Activated CD4-positive, CD25-positive, alpha-beta regulatory T cell treated with anti-CD3 and anti-CD28 coated beads, Interleukin-2, amount 50 U/mL, for 24 hours (primary cell): ENCODE results near the gene GRID2.
"Not testable (repeated sequence)": the region's sequence is repeated elsewhere in the genome, so short reads cannot be mapped to it uniquely, and the experiment has no call there.

Source experiments
- ATAC-seq, 2 donors: fragments of 150-1000 bp; cut with Tn5 transposase; one replicate each; pipeline ENCODE4 v1.10.0; 2021; ENCODE audit warnings: mild to moderate bottlenecking in 1 of 2, moderate library complexity in 1 of 2

The GRID2 gene

DNA sequence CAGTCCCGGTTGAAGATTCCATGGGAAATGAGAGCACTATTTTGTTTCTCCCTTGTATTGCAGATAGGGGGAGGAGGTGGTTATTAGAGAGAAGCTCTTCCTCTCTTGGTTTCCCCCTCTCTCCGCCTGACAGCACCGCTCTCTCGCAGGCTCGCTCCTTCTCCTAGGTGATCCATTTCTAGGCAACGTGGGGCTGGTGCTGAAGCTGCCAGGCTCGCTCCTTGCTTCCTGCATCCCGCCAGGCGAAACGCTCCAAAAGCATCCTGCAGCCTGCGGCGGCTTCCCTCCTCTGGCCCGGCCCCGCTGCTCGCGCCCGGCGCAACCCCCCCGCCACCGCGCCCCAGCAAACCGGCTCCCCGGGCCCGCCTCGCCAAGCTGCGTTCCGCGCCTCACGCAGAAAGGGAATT, at the start of gene GRID2:
GRID2 (plus strand) TSS at position 346 of the 407 bp plus-strand sequence.
- no peak for ATAC-seq

DNA sequence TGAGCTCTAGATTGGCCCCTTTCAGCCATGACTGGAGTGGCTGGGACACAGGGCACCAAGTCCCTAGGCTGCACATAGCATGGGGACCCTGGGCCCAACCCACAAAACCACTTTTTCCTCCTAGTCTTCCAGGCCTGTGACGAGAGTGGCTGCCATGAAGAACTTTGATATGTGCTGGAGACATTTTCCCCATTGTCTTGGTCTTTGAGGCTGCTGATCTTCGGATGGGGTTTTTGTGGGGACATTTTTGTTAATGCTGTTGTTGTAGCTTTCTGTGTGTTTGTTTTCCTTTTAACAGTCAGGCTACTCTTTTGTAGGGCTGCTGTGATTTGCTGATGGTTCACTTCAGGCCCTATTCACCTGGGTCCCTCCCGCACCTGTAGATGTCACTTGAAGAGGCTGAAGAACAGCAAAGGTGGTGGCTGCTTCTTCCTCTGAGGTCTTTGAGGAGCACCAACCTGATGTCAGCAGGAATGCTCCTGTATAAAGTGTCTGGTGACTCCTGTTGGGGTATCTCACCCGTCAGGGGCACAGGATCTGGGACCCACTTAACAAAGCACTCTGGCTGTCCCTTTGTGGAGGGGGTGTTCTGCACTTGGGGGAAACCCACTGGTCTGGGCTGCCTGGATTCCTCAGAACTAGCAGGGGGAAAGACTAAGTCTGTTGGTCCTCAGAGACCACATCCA, 49.6 kb upstream of the GRID2 start:
- no peak for ATAC-seq

DNA sequence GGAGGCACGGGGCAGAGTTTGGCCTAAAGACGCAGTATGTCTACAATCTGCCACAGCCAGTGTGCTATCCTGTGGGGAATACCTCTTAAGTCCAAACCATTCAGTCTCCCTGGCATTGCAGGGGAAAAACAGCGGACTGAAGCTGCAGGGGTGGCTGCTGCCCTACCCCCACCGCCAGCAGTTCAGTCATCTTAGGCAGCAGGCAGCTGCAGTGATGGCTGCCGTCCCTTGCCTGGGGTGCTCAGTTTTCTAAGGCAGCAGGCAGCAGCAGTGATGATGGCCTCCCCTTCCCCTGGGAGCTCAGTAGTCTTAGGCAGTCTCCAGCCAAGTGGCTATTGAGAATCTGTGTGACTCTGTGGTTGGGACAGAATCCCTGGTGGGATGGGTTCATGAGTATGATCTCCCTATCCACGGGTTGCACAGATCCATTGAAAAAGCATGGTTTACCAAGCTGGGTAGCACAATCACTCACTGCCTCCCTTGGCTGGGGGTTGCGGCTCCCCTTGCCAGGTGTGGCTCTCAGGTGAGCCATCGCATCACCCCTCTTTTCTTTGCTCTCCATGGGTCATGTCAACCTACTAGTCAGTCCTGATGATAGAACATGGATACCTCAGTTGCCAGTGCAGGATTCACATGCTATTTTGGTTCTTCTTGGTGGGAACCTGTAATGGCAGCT, 48.9 kb upstream of the GRID2 start:
- no peak for ATAC-seq

- ATAC-seq = no peak
Observed at GRCh38 chr4:92255920-92256244, 47.9 kb upstream of the GRID2 start.

DNA sequence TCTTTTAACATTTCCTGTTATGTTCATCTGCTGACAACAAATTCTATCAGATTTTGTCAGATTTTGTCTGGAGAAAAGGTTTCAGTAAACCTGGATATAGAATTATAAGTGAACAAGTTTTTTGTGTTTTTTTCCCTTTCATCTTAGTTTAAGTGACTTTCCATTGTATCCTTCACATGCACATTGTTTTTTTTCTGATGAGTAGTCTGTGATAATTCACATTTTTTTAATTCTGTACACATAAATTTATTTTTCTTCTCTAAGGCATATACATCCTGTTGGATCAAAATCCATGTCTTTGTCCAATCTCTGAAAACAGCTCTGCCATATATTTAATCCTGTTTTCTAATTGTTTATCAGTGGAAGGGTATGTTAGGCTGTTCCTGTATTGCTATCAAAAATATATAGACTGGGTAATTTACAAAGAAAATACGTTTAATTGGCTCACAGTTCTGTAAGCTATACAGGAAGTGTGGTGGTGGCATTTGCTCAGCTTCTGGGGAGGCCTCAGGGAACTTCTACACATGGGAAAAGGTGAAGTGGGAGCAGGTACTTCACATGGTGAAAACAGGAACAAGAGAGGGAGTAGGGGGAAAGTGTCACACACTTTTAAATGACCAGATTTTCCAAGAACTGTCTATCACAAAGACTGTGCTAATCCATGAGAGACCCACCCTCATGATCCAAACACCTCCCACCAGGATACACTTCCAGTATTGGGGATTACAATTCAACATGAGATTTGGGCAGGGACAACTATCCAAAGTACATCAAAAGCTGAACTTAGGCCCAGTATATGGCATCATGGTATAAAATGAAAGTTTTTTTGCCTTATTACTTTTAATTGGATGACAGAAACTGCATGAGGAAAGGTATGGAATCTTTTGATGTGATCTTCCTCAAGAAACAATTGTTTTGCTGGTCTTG, 45.6 kb upstream of the GRID2 start:
- no peak for ATAC-seq

GRCh38 chr4:92261256-92261655, 42.5 kb upstream of the GRID2 start:
- ATAC-seq = no peak

DNA sequence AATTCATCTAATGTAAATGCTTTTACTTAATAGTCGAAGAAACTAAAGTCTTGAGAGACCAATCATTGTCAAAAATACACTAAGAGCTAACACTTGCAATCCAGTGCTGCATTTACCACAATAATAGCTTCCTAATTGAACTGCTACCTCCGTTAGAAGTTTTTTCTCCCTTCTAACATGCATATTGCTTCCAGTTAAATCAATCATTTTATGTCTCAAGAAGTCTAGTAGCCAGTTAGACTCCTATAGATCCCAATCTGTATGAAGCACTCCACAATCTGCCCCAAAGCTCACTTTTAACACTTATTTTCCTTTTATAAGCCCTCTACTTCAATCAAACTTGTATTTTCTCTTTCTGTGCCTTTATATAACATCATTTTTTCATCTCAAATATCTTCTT, 41.4 kb upstream of the GRID2 start:
- no peak for ATAC-seq

GRCh38 chr4:92263010-92263409, 40.8 kb upstream of the GRID2 start:
- no peak for ATAC-seq

DNA sequence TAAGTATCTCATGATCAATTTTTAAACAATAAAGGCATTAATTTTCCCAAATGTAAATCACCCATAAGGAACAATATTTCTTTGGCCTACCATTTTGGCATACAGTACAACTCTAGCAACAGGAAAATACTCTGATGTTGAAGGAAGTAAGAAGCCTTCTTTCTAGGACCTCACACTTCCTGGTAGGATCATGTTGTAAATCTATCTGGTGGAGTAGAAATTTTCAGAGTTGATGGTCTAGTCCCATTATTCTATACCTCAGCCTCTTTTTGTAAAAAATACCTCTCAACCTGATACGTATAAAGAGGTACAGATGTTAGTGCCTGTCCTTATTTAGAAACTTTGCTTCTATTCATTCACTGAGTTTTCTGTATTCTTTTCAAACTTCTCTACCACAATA, 40.2 kb upstream of the GRID2 start:
- ATAC-seq = no peak

GRCh38 chr4:92264163-92264562, 39.6 kb upstream of the GRID2 start:
- ATAC-seq = no peak

DNA sequence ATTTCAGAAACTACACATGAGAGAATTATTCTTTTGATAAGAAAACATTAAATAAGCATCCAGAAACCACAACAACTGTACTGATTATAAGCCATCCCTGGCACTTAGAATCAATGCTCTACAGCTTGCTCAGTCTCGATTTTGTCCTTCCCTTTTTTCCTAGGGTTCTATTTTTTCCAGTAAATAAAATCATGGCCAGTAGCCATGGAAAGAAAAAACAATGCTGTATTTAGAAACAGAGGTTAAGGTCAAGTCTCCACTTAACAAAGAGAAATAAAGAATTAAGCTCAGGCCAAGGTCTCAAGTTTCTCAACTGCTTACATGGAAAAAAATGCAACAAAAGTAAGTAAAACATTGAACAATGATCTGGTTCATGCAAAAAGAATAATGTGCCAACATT, 38.7 kb upstream of the GRID2 start:
- no peak for ATAC-seq

DNA sequence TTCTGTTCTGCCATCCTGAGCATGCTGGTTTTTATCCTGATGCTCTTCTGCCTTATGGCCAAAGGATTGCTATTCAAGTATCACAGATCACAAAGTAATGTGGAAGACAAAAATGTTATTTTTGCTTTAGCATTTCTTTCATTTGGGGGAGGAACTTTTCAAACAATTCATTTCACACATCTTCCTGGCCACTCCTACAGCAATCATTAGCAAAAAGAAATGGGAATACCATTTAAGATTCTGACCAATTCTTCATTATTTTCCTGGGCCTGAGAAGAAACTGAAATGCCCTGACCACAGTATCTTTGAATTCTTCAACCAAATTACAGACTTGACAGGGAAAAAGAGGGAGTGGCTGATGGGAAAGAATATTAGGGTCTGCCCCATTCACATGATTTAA, 38.0 kb upstream of the GRID2 start:
- ATAC-seq = no peak

DNA sequence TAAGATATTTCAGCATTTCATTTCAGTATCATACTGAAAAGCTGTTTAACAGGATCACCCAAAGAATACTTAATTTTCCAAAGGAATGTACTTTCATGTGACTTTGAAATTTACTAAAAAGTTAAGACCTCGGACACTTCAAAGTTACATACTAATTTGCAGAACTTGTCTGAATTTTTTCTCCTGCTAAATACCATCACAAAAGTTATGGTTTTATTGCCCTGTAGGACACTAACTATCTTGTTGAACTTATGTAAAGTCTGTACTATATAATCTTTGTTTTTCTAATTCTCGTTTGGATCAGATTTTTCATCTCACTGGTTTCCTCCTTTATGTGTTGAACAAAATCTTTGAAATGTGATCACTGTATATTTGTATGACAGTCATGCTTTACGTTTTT, 37.2 kb upstream of the GRID2 start:
- ATAC-seq = no peak

DNA sequence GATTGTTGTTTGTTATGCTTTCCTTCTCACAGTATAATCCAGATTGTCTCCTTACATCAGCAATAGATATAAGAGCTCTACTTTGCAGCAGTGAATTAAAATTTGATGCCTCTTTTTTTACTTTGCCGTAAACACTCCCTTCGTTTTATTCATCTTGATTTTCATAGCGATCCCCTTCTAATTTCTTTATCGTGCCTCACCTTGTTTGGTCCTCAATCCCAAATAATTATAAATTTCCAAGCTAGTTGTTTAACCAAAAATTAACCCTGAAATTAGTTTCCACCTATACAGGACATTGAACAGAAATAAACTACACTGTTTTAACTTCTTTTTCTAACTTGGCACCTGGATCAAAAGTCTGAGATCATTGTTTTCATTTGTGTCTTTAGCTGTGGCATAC, 35.1 kb upstream of the GRID2 start:
- ATAC-seq = no peak

DNA sequence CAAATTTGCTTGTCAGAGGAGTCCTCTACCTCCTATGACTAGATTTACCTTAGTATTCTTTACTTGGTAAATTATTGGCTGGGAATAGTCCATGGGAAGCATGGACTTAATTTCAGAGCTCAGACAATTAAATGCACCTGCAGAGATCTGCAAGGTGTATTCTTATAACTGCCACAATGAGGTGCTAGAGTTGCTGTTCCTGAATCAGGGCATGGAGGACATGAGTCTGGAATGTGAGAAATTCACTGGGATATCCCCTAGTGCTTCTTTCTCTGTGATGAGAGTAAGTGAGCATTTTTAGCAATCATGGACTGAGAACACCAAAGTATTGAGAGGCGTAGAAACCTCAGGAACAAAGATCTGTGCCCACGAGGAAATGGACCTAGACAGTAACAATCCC, 32.9 kb upstream of the GRID2 start:
- no peak for ATAC-seq

- ATAC-seq = not testable (repeated sequence)
Observed at GRCh38 chr4:92271551-92271950, 32.2 kb upstream of the GRID2 start.

GRCh38 chr4:92277057-92277881, 26.5 kb upstream of the GRID2 start:
- ATAC-seq = not testable (repeated sequence)

DNA sequence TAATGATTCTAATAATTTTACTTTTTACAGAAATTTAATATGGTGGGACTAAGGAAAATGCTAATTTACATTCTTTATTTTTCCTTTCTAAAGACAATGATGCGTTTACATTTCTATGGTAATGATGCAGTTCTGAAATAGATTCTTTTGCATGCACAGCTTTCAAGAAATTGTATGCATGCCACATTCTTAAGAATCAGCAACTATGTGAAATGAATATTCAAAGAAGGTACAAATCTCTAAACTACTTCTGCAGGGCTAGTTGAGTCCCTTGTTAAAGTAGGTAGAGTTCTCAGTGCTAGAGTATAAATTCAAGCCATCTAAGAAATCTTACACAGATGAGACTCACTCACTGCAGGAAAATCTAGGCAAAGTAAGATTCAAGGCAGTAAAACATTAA, 24.5 kb upstream of the GRID2 start:
- ATAC-seq = no peak

- no peak for ATAC-seq
Observed at GRCh38 chr4:92299152-92299551, 4.6 kb upstream of the GRID2 start.

DNA sequence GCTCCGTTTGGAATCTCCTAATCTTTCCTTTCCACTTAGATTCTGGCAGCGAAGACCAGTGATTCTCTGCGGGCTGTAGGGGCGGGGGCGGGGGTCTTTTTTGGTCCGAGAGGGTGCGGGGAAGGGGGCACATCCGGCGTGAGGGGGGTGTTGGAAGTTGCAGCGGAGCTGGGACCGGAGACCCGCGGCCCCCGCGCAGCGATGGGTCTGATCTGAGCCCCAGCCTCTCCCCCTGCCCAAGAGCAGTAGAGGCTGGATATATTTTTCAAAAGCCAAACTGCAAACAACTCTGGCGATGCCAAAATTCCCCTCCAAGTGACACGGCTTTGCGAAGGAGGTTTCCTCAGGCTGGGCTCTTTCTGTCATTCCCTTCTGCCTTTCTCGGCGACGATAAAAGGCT, 355 bp downstream of the GRID2 start:
- ATAC-seq = no peak

GRCh38 chr4:92304606-92305005, 840 bp downstream of the GRID2 start:
- ATAC-seq = no peak

DNA sequence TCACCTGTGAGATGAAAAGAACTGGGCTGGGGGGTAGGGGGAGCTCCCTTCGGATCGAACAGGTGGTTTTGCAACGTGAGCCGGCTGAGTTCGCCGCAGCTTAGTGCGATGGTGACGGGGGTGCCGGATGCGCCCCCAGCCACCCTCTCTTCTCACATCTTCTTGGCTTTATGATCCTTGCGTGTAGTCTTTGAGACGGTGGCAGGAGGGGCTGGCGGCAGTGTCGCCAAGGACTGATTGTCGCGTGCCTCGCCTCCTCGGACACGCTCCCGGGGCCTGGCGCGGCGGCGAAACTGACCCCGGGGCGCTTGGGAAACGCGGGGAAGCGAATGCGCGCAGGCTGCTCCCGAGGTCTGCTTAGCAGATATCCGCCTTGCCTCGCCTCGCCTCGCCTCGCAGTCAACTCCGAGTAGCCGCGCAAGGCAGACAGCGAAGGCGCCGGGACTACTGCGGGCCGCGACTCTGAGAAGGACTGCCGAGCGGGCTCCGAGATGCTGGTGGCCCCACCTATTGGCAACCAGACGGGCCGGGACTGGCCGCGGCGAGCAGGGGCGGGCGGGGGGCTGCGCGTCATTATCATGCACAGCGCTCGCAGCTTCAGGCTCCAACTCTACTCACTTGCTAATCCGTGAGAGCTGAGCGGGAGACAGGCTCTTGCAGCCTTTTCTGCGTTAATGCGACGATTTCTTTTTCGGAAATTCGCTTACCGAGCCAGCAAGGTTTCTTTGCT, 1.5 kb downstream of the GRID2 start:
- ATAC-seq = no peak
